Activated naive CD4-positive, alpha-beta T cell treated with anti-CD3 and anti-CD28 coated beads, Interleukin-2, amount 50 U/mL, for 24 hours (primary cell): ENCODE data around the gene ZNF532.

ENCODE experiments used
- H3K27ac Mint-ChIP-seq: one replicate; pipeline ENCODE4 v1.8.0; 2021; ENCODE audit warnings: mild to moderate bottlenecking, mixed read lengths
- H3K27me3 Mint-ChIP-seq: one replicate; pipeline ENCODE4 v1.8.0; 2021; ENCODE audit warnings: mixed read lengths
- H3K36me3 Mint-ChIP-seq: one replicate; pipeline ENCODE4 v1.8.0; 2021; ENCODE audit warnings: mixed read lengths
- H3K4me1 Mint-ChIP-seq: one replicate; pipeline ENCODE4 v1.8.0; 2021; ENCODE audit warnings: mixed read lengths
- H3K4me3 Mint-ChIP-seq: one replicate; pipeline ENCODE4 v1.8.0; 2021; ENCODE audit warnings: mild to moderate bottlenecking, mixed read lengths
- H3K9me3 Mint-ChIP-seq: one replicate; pipeline ENCODE4 v1.8.0; 2021; ENCODE audit warnings: mixed read lengths

The ZNF532 gene

GRCh38 chr18:59026364-59026763, 161.7 kb downstream of the ZNF532 start:
- H3K36me3 Mint-ChIP-seq = no peaks in the 10 kb centered on the region
- peaks cover 3% of the 10 kb centered on the region for H3K27me3 Mint-ChIP-seq
- no peaks in the 10 kb centered on the region for H3K9me3 Mint-ChIP-seq
- no peak overlapping the region for H3K4me3 Mint-ChIP-seq
- H3K4me1 Mint-ChIP-seq = no peaks in the 10 kb centered on the region
- H3K27ac Mint-ChIP-seq = no peak overlapping the region

DNA sequence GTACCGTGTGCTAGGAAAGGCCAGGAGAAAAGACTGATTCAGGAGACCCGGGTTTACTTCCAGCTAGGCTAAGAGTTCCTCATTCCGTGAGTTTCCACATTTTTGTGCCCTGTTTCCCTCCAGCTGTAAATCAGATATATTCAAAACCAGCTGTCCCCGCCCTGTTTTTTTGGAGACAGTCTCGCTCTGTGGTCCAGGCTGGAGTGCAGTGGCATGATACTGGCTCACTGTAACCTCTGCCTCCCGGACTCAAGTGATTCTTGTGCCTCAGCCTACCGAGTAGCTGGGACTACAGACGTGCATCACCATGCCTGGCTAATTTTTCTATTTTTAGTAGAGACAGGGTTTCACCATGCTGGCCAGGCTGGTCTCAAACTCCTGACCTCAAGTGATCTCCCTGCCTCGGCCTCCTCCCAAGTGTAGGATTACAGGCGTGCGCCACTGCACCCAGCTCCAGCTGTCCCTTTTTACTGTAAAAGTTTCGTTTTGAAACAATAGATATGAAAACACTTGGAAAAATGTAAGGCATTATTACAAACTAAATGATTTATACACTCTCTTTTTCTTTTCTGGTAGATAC, 162.2 kb downstream of the ZNF532 start:
- Mint-ChIP-seq H3K27ac (no peak overlapping the region), H3K36me3 (no peaks in the 10 kb centered on the region), H3K4me3 (no peak overlapping the region), H3K9me3 (no peaks in the 10 kb centered on the region), H3K4me1 (no peaks in the 10 kb centered on the region), H3K27me3 (peaks cover 5% of the 10 kb centered on the region)

GRCh38 chr18:59029663-59030429, 165.2 kb downstream of the ZNF532 start:
- Mint-ChIP-seq H3K36me3 (no peaks in the 10 kb centered on the region), H3K27ac (no peak overlapping the region)

GRCh38 chr18:59032308-59032707, 167.6 kb downstream of the ZNF532 start:
- Mint-ChIP-seq H3K4me3 (no peak overlapping the region), H3K4me1 (no peaks in the 10 kb centered on the region), H3K27ac (no peak overlapping the region), H3K36me3 (no peaks in the 10 kb centered on the region), H3K27me3 (peaks cover 2% of the 10 kb centered on the region), H3K9me3 (no peaks in the 10 kb centered on the region)

More at GRCh38 chr18:59029663-59030429, 165.2 kb downstream of the ZNF532 start:
- Mint-ChIP-seq H3K9me3 (no peaks in the 10 kb centered on the region), H3K27me3 (peaks cover 2% of the 10 kb centered on the region), H3K4me1 (no peaks in the 10 kb centered on the region), H3K4me3 (no peak overlapping the region)

GRCh38 chr18:59033359-59033758, 168.7 kb downstream of the ZNF532 start:
- H3K4me1 Mint-ChIP-seq = no peaks in the 10 kb centered on the region
- H3K4me3 Mint-ChIP-seq = no peak overlapping the region
- H3K27ac Mint-ChIP-seq = no peak overlapping the region
- no peaks in the 10 kb centered on the region for H3K36me3 Mint-ChIP-seq
- no peaks in the 10 kb centered on the region for H3K9me3 Mint-ChIP-seq
- H3K27me3 Mint-ChIP-seq = peaks cover 2% of the 10 kb centered on the region

- Mint-ChIP-seq H3K9me3 (no peaks in the 10 kb centered on the region), H3K4me1 (no peaks in the 10 kb centered on the region), H3K27ac (no peak overlapping the region), H3K36me3 (no peaks in the 10 kb centered on the region), H3K27me3 (peaks cover 2% of the 10 kb centered on the region), H3K4me3 (no peak overlapping the region)
Measured at GRCh38 chr18:59033974-59034373, 169.3 kb downstream of the ZNF532 start.

- Mint-ChIP-seq H3K4me1 (no peaks in the 10 kb centered on the region), H3K27me3 (peaks cover 2% of the 10 kb centered on the region), H3K4me3 (no peak overlapping the region), H3K27ac (no peak overlapping the region), H3K9me3 (no peaks in the 10 kb centered on the region), H3K36me3 (no peaks in the 10 kb centered on the region)
Measured at GRCh38 chr18:59035591-59035990, 170.9 kb downstream of the ZNF532 start.
